Measurements from ENCODE around the gene SLC9A3.

The SLC9A3 gene

DNA sequence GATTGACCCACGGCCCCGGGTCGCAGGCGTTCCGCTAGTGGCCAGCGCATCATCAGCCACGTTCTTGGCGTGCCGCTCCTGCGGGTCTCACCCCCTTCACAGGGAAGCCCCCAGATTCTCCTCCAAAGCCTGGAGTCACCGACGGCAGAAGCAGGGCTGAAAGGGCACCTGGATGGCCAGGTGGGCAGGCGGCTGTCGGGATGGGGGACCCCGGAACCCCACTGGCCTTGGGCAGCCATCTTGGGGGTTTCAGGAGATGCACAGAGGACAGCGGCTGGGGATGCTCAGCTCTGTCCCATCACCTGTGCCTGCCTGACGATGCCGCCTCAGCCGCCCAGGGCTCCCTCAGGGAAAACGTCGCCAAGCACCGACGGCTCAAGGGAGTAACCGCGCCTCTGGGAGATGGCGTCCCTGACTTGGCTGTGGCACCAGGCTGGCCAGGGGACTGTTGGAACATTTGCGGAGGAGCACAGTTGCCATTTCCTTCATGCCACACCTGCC lies 14.1 kb upstream of the SLC9A3 start:
- DNase-seq = no peak

- no peak for DNase-seq
These were observed 13.4 kb upstream of the SLC9A3 start for GRCh38 chr5:537621-538071.

DNA sequence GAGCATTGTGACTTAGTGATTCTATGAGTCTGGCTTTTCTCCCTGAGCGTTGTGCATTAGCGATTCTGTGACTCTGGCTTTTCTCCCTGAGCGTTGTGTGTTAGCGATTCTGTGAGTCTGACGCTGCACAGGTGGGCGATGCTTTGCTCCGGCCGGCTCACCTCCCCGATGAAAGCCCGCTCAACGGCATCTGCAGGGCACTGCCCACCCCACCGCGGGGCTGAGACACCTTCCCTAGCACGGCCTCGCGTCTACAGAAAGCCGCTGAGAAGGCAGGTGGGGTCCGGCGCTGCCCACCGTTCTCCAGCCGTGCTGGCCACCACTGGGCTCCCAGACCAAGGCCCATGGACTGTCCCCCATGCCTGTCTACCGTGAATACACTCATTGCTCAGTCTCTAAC lies 12.8 kb upstream of the SLC9A3 start:
- no peak for DNase-seq

DNA sequence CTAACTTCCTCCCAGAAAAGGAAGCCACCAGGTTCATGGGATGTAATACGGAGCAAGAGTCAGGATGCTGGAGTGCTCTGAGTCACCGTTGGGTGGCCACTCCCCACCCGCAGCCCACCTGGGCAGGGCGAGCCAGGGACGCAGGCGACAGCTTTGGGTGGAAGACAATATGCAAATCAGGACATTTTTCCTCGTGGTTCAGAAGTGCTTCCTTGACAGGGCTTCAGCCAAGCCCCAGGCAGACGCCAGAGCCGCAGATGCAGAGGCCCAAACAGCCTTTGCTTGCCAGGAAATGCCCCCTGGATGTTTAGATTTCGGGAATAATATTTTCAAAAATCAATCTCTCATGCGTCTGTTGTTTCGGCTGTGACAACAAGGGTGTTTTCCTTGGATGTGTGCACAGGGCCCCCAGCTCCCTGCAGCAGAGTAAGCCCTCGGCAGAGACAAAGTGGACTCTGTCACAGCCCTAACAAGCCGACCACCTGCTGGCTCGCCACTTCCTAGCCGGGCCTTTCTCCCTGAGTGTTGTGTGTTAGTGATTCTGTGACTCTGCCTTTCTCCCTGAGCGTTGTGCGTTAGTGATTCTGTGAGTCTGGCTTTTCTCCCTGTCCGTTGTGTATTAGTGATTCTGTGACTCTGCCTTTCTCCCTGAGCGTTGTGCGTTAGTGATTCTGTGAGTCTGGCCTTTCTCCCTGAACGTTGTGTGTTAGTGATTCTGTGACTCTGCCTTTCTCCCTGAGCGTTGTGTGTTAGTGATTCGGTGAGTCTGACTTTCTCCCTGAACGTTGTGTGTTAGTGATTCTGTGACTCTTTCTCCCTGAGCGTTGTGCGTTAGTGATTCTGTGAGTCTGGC lies 11.8 kb upstream of the SLC9A3 start:
- DNase-seq = no peak

- no peak for DNase-seq
These were observed 10.8 kb upstream of the SLC9A3 start for GRCh38 chr5:534743-535671.

- DNase-seq = no peak
These were observed 9.9 kb upstream of the SLC9A3 start for GRCh38 chr5:533955-534742.

DNA sequence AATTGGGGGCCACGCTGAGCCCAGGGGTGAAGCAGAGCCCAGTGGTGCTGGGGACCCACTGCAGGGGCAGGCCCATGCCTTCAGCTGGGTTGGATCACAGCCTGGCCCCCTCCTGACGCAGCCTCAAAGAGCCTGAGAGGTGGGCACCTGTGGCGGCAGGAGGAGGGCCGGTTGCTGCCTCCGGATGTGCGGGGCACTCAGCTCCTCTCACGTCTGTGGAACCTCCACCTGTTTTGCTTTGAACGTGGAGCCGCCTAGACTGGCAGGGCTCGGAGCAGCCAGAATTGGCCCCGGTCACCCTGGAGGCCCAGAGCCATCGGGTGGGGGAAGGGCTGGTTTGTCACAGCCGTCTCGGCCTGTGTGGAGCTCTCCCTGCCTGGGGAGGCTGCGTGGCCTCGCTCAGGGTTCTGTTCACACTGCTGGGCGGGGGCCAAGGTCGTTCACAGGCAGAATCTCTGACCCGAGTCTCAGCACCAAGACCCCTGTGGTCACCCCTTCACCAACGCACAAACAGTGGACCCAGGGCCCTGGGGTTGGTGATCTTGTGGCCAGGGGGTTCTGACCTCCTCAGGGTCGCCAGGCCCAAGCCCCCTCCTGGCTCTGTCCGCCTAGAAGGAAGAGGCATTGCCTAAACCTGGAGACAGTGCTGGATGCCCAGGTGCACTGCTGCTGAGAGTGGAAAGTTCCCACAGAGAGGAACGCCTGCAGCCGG lies 9.2 kb upstream of the SLC9A3 start:
- DNase-seq = no peak

DNA sequence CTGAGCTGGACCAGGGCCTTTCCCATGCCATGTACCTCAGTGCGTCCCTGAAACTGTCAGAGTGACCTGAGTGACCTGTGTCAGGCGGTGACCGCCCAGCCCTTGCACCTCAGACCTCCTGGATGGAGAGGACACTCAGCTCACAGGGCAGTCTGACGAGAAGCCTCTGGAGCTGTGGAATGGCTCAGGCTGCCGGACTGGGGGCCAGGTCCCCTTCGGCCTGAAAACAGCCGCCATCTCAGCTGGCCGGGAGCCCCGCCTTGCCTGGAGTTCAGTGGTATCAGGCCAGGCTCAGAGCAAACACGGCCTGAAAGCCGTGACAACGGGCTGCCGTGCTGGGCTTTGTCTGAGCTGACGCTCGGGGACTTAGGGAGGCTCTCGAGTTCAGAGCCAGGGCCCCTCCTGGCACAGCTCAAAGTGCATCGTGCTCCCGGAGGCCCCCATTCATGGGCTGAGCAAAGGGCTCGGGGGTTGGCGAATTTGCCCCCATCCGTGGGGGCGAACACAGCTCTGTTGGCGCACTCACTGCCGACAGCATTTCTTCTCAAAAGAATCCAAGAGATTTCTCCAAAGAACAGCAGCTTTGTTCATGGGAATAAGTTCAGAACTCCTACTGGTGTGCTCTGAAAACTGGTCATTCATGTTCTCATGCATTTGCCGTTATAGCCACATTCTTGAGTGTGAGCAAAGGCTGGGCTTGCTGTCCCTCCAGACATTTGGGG lies 8.4 kb upstream of the SLC9A3 start:
- no peak for DNase-seq

DNA sequence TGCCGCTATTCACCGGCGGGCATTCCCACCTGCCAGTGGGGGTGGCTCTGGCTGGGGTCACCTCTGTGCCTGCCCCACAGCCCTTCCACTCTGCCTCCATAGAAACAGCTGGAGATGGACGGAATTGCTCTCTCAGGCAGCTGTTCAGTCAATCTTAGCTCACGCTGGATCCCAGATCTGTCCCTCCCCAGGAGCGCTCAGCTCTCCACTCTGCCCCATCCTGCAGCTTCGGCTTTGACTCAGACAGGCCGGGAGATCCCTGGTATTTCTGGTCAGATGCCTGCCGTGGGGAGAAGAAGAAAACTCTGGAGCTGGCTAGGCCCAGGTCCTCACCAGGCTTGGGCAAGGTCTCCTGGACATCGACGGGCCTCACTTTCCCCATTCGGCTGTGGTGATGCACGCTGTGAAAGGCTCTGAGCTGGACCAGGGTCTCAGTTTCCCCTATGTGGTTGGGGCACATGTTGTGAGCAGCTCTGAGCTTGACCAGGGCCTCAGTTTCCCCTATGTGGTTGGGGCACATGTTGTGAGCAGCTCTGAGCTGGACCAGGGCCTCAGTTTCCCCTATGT lies 7.6 kb upstream of the SLC9A3 start:
- no peak for DNase-seq

GRCh38 chr5:531101-531748 lies 7.0 kb upstream of the SLC9A3 start:
- no peak for DNase-seq

DNA sequence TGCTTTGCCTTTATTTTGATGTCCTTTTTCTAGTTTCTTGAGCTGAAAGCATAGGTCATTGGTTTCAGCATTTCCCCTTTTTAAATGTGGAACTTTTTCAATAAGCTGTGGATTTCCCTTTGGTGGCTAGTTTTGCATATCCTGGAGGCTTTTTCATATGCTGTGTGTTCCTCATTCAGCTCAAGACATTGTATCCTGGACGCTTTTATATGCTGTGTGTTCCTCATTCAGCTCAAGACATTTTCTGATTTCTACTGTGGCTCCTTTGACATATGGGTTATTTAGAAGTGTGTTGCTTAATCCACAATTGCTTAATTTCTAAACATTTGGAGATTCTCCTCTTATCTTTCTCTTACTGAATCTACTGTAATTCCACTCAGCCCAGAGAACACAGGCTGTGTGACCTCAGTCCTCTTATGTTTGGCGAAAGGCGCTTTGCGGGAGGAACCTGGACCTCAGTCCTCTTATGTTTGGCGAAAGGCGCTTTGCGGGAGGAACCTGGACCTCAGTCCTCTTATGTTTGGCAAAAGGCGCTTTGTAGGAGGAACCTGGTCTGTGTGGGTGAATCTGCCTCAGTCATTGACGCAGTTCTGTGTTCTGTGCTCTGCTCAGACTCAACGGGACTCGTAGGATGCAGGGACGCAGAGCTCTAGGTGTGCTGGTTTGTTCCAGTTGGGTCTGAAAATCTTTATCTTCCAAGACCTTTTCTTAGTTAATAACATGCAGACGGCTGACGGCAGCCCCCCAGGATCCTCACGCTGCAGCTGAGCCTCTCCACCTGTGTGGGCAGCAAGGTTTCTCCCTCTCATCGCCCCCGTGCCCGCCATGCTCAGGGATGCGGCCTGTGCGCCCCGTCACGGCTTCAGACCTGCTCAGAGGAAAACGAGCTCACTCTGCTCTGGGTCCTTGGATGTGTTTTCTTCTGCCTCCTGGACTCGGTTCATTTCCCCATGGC lies 6.0 kb upstream of the SLC9A3 start:
- no peak for DNase-seq

- DNase-seq = no peak
These were observed 4.6 kb upstream of the SLC9A3 start for GRCh38 chr5:528629-529511.

DNA sequence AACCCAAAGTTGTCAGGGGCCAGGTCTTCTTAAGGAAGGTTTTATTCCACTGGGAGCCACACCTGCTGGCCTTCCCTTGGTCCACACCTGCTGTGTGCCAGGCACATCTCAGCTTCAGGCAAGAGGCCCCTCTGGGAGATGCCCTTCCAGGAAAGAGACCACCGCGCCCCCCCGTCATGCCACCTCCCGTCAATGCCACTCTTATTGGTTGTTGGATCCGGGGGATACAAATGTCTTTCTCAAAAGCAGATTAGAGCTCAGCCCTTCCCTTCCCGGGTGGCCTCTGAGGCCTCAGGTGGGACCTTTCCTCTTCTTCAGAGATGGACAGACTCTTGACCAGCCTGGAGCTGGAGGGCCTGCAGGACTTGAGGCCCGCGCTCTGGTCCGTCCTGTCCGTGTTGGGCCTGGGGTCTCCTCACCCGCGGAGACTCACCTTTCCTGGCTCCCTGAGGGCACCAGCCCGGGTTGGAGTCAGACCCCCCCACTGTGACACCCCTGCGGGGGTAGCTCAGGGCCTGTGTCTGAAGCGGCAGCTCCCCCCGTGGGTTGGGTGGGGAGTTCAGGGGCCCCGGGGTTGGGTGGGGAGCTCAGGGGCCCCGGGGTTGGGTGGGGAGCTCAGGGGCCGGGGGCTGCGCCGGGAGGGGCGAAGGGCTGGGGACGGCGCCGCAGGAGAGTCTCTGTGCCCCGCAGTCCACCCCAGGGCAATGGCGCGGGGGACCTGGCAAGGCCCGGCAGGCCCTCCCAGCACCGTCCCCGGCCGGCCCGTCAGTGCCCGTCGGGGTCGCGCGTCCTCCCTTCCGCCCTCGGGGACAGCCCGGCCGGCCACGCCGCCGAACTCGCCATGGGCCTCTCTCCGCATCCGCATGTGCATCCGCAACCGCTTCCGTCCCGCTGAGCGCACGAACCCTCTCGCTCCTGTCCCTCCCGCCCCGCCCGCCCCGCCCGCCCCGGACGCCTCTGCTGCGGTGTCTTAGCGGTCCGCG lies 3.7 kb upstream of the SLC9A3 start:
- DNase-seq = no peak

DNA sequence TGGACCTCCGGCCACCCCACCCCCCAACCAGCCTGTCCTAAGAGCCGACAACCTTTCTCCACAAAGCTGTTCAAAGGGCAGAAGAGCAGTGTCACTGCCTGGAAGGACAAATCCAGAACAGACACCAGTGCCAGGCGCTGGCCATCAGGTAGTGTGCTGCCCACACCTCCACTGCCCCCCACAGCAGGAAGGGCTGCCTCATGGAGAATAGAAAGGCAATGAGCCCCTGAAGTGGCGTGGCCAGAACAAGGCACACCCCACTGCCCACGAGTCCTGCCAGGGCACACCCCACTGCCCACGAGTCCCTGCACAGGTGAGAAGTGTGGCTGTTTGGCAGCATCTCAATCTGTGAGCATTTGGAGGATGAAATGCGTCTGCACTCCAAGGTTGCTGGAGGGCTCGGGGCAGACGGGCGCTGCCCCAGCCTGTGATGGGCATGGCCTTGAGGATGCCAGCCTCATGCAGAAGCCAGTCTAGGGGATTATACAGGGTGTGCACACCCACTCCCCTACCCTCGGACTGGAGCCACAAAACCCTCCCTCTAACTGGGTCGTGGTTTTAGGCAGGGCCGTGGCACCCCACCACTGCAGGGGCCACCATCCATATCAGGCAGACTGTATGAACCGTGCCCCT lies 2.3 kb upstream of the SLC9A3 start:
- no peak for DNase-seq

- no peak for DNase-seq
These were observed 1.7 kb upstream of the SLC9A3 start for GRCh38 chr5:525916-526315.

DNA sequence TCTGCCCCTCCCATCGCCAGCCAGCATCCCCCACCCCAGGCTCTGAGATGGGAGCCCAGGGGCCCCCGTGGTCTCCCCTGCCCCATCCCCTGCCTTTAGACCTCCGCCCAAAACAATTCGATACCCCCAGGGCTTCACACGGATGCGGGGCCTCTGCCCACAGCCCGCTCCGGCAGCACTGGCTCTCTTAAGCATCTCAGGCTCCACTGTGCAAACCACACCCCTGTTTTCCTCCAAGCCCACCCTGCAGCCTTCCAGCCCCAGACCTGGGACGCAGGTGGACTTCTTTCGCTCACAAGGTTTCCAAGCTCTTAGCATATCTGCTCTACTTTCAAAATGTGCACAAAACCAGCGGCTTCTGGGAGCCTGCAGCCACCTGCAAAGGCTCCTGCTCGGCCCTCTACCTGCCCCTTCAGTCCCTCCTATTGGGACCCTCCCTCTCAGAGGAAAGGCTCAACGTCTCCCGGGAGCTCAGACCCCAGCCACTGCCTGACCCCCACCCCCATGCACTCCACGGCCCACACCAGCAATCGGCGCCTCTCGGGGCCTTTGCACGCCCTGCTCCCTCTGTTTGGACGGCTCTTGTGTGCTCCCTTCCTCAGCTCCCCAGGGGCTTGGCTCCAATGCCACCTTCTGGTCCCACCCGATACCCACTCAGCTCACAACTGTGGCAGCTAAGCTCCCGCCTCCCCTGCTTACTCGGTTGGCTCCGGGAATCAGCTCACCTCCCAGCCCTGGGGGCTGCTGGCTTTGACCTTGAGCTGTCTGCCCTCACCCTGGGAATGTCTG lies 918 bp upstream of the SLC9A3 start:
- DNase-seq = no peak

Measured in kidney glomerular epithelial cell (primary cell).